KOPT-K1 (cell line): ENCODE results near the gene DTL.

Experiments used
- H3K27ac ChIP-seq: fragments of 200-600 bp; sonication (generic); 2 replicates; pipeline ENCODE4 v1.5.1; 2016; ENCODE audit warnings: antibody characterized with exemption, mild to moderate bottlenecking, low read depth, low read length; ENCODE audit not compliant: poor library complexity, severe bottlenecking
- H3K36me3 ChIP-seq: fragments of 200-600 bp; sonication (generic); 2 replicates; pipeline ENCODE4 v1.5.1; 2017; ENCODE audit warnings: antibody characterized with exemption, mild to moderate bottlenecking, low read length, moderate library complexity; ENCODE audit not compliant: insufficient read depth
- H3K9me3 ChIP-seq: fragments of 200-600 bp; sonication (generic); 2 replicates; pipeline ENCODE4 v1.5.1; 2017; ENCODE audit warnings: antibody characterized with exemption, low read length, mild to moderate bottlenecking; ENCODE audit not compliant: insufficient read depth, poor library complexity, severe bottlenecking

DTL gene

GRCh38 chr1:212152308-212152693 is 116.8 kb downstream of the DTL start:
- Histone ChIP-seq H3K9me3 (no peaks in the 10 kb centered on the region), H3K36me3 (no peaks in the 10 kb centered on the region), H3K27ac (no peak overlapping the region)

- H3K36me3 ChIP-seq: no peaks in the 10 kb centered on the region
- H3K27ac ChIP-seq: no peak overlapping the region
- no peaks in the 10 kb centered on the region for H3K9me3 ChIP-seq
Measured at GRCh38 chr1:212152869-212153268, 117.3 kb downstream of the DTL start.

DNA sequence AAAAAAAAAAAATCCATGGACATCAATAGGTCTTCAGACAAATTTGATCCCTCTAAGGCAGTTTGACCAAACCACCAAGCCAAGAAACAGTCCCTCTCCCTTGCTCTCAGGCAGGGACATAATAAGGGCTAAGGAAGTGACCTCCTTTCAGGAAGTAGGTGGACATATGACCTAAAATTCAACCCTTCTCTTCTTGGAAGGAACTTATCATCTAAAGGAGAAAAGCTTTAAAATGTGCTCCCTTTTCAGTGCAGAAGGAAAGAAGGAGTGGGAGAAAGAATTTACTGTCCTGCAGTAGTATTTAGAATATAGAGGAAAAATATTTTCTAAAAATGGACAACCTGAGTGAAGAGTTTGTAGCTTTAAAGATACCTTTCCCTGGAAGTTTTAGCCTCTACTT is 118.1 kb downstream of the DTL start:
- H3K9me3 ChIP-seq: no peaks in the 10 kb centered on the region
- H3K36me3 ChIP-seq: no peaks in the 10 kb centered on the region
- no peak overlapping the region for H3K27ac ChIP-seq
